GM10266 (cell line): ENCODE measurements around the gene TMEM26.
"Not testable (repeated sequence)": the region's sequence is repeated elsewhere in the genome, so short reads cannot be mapped to it uniquely, and the experiment has no call there.

Experiments
- DNase-seq: peaks from one replicate; pipeline ENCODE4 v3.0.0; 2012; ENCODE audit errors: extremely low spot score
- CTCF ChIP-seq: IDR thresholded peaks from 2 replicates; pipeline ENCODE4 v1.5.1; 2012; ENCODE audit warnings: mild to moderate bottlenecking, low read depth; ENCODE audit not compliant: control insufficient read depth, insufficient read depth; ENCODE audit errors: missing control alignments

TMEM26 gene

DNA sequence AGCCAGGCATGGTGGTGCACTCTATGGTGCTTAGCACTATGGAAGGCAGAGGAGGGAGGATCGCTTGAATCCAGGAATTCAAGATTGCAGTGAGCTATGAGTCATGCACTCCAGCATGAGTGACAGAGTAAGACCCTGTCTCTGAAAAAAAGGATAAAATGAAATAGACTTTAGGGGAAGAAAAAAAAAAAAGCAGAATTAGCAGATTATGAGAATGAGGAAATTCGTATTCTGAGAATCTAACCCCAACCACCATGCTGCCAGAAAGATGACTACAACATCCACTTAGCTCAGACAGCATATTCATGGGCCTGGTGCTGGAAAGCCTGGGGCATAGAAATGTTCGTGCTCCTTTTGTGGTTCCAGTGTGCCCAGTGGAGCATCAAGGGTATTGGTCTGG lies 63.3 kb downstream of the TMEM26 start:
- no peak for DNase-seq
- no peak for TF ChIP-seq CTCF

- not testable (repeated sequence) for DNase-seq
These were observed 64.2 kb downstream of the TMEM26 start for GRCh38 chr10:61388986-61389385.

DNA sequence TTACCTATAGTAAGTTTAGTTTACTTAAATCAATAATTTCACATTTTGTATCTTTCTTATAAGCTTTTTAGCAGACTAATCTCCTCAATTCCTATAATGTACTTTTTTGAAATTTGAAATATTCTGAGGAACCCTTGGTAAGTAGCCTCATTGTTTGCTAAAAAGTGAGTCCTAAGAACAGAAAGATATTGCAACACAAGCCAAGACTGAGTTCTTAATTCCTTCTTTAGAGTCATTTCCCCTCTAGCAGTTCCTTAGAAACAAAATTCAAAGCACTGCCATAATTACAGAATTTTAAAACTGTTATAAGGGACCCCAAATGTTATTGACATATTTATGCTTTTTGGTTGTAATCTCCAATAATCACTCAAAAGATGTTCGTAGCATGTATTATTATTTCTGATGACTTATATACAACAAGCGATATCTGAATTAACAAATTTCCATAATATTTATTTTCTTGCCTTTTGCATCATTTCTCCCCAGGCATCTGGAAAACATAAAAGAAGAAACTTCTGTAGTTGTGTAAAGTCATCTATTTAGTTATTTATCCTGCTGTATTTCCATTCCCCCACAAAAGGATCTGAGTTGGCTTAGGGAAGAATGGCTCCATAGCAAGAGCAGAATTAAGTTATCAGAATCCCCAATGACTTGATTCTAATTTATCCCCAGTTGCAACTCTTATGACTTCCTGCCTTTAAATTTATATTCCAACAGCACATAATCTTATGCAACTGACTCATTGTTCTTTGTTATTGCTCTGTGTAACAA lies 67.8 kb downstream of the TMEM26 start:
- no peak for TF ChIP-seq CTCF
- DNase-seq = no peak

- not testable (repeated sequence) for DNase-seq
These were observed 72.0 kb downstream of the TMEM26 start for GRCh38 chr10:61381153-61381552.

- TF ChIP-seq CTCF = no peak
- no peak for DNase-seq
These were observed 74.3 kb downstream of the TMEM26 start for GRCh38 chr10:61378865-61379264.

DNA sequence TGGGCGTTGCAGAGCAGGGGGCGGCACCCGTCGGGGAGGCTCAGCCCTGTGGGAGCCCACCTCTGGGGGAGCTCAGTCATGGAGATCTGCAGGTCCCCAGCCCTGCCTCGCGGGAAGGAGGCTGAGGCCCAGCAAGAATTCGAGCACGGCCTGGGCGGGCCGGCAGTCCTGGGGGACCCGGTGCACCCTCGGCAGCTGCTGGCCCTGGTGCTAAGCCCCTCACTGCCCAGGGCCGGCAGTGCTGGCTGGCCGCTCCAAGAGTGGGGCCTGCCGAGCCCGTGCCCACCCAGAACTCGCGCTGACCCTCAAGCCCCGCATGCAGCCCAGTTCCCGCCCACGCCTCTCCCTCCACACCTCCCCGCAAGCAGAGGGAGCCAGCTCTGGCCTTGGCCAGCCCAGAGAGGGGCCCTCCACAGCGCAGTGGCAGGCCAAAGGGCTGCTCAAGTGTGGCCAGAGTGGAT lies 76.2 kb downstream of the TMEM26 start:
- no peak for TF ChIP-seq CTCF
- DNase-seq = no peak

GRCh38 chr10:61376377-61376776 lies 76.8 kb downstream of the TMEM26 start:
- no peak for DNase-seq
- no peak for TF ChIP-seq CTCF

DNA sequence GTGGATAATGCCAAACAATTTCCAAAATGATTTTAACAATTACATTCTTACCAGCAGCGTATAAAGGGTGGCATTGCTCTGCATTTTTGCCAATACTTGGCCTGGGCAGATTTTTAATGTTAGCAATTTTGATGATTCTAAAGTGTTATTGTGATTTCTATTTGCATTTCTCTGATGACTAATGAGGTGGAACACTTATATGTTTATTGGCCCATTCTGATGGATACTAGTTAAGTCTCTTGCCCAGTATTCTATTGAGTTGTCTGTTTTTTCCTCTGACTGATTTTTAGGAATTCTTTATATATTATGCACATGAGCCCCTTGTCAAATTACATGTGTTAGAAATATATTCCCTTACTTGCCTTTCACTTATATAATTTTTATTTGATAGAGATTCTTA lies 86.8 kb downstream of the TMEM26 start:
- no peak for DNase-seq
- TF ChIP-seq CTCF = no peak
